ENCODE results near the gene NID2.
A peak's percentile ranks its signal among the peaks of the same experiment; 100 is the strongest.

Gene NID2

DNA sequence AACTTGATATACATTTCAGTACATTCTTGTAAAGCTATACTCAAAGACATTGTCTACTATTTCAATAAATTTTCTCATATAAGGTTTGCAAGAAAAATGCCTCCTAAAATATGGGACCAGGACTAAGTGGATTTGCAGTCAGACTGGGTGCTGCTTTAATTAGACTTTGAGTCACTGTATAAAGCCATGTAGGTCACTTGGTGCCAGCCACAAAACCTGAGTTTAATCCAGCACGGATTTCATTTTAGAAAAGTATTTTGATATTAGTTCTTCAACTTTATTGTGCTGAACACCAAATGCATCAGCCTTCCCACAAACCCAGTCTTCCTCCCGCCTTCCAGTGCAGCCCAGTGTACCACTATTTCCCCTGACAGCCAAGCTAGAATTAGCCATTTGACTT, 9.9 kb upstream of the NID2 start:
- H3K36me3 ChIP-seq (ENCODE audit: control insufficient read depth, insufficient read depth, low read length), result no peaks in the 10 kb centered on the region
- H3K27me3 ChIP-seq (ENCODE audit: control insufficient read depth, insufficient read depth, low read length), result no peaks in the 10 kb centered on the region
- no peaks in the 10 kb centered on the region for H3K9me3 ChIP-seq (ENCODE audit: control insufficient read depth, insufficient read depth, low read length)
- no peak overlapping the region for H3K9ac ChIP-seq (ENCODE audit: low read depth, low read length)
- no peaks in the 10 kb centered on the region for H3K4me1 ChIP-seq (ENCODE audit: control insufficient read depth, insufficient read depth, low read length)
- H3K4me3 ChIP-seq (ENCODE audit: low read depth, low read length), result no peak overlapping the region

DNA sequence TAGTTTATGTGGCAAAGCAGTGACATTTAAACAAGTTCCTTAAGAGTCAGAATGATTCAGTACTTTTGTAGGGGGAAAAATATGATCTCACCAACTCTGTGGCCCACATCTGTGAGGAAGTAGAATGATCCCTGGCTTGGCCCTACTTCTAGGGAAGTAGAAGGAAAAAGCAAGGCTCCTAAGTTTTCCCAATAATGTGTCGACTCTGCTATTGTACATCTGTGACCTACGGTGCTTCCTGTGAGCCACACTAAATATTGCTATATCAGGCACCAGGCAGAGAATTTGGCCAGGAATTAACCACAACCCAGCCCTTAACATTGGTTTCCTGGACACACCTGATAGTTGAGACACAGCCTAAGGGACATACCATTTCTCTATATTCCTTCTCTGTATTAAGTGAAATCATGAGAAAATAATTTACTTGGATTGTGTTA, 9.3 kb upstream of the NID2 start:
- no peaks in the 10 kb centered on the region for H3K36me3 ChIP-seq (ENCODE audit: control insufficient read depth, insufficient read depth, low read length)
- no peak overlapping the region for H3K4me3 ChIP-seq (ENCODE audit: low read depth, low read length)
- H3K9ac ChIP-seq (ENCODE audit: low read depth, low read length), result no peak overlapping the region
- no peaks in the 10 kb centered on the region for H3K9me3 ChIP-seq (ENCODE audit: control insufficient read depth, insufficient read depth, low read length)
- no peaks in the 10 kb centered on the region for H3K4me1 ChIP-seq (ENCODE audit: control insufficient read depth, insufficient read depth, low read length)
- H3K27me3 ChIP-seq (ENCODE audit: control insufficient read depth, insufficient read depth, low read length), result no peaks in the 10 kb centered on the region

DNA sequence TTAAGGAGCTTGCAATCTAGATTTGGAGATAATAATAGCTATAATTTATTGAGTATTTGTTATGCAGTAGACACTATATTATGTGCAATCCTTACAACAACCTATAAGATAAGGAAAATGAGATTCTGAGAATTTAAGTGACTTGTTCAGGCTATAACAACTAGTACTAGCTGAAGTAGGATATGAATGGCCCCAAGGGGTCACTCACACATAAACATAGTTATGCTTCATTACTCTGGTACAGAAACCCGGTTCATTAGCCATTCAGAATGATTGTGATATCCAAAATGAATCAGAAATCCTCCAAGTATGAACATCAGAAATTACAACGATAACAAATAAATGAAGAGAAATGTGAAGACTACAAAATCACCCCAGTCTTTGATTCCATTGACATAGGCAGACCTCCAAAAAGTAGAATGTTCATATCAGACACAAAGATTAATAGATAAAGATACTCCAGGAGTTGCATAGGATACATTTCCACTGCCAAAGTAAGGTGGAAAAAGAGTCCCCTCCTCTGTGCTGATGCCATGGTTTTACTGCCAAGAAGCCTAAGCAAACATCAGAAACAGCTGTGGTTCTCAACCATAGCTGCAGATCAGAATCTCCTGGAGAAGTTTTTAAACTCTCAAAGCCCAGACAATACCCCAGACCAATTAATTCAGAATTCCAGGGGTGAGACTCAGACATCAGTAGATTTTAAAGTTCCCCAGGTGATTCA, 8.6 kb upstream of the NID2 start:
- H3K9me3 ChIP-seq (ENCODE audit: control insufficient read depth, insufficient read depth, low read length), result no peaks in the 10 kb centered on the region
- no peak overlapping the region for H3K4me3 ChIP-seq (ENCODE audit: low read depth, low read length)
- peaks cover 2% of the 10 kb centered on the region for H3K27me3 ChIP-seq (ENCODE audit: control insufficient read depth, insufficient read depth, low read length)
- H3K9ac ChIP-seq (ENCODE audit: low read depth, low read length), result no peak overlapping the region
- H3K4me1 ChIP-seq (ENCODE audit: control insufficient read depth, insufficient read depth, low read length), result no peaks in the 10 kb centered on the region
- H3K36me3 ChIP-seq (ENCODE audit: control insufficient read depth, insufficient read depth, low read length), result no peaks in the 10 kb centered on the region

DNA sequence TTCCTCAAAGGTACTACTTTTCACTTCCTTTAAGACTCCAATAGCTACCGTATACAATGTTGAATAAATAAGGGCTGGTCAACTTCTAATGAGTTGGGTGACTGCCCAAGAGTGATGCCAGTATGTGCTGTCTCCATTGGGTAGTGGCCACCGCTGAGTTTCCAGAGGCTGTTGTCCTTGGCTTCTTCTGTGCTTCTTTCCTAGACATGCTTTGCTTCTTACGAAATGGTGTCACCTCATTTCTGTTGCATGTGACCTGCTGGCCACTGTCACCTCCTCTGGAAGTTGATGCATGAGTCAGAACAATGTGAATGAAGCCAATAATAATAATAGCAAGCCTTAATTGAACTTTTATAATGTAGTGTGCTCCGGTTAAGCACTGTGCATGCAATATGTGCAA, 7.5 kb upstream of the NID2 start:
- no peak overlapping the region for H3K4me3 ChIP-seq (ENCODE audit: low read depth, low read length)
- peaks cover 11% of the 10 kb centered on the region for H3K27me3 ChIP-seq (ENCODE audit: control insufficient read depth, insufficient read depth, low read length)
- H3K36me3 ChIP-seq (ENCODE audit: control insufficient read depth, insufficient read depth, low read length), result no peaks in the 10 kb centered on the region
- no peaks in the 10 kb centered on the region for H3K4me1 ChIP-seq (ENCODE audit: control insufficient read depth, insufficient read depth, low read length)
- no peak overlapping the region for H3K9ac ChIP-seq (ENCODE audit: low read depth, low read length)
- no peaks in the 10 kb centered on the region for H3K9me3 ChIP-seq (ENCODE audit: control insufficient read depth, insufficient read depth, low read length)

DNA sequence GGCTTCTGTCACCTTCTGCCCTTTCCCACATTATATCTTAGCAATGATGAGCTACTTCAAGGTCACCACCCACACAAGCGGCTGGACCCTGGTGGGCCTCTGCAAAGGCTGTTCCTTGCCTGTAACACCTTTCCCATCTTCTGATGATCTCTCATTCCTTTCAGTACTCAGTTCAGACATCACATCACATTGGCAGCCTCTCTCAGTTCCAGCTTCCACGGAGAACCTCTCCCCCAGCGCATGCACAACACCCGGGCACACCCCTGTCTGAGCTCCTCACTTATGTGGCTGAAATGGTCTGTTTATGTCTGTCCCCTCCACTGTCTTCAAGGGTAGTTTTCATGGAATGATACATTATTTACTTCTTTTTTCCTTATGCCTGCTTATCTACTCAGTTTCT, 6.5 kb upstream of the NID2 start:
- H3K27me3 ChIP-seq (ENCODE audit: control insufficient read depth, insufficient read depth, low read length), result peaks cover 21% of the 10 kb centered on the region
- no peak overlapping the region for H3K4me3 ChIP-seq (ENCODE audit: low read depth, low read length)
- H3K9ac ChIP-seq (ENCODE audit: low read depth, low read length), result no peak overlapping the region
- H3K9me3 ChIP-seq (ENCODE audit: control insufficient read depth, insufficient read depth, low read length), result no peaks in the 10 kb centered on the region
- no peaks in the 10 kb centered on the region for H3K4me1 ChIP-seq (ENCODE audit: control insufficient read depth, insufficient read depth, low read length)
- H3K36me3 ChIP-seq (ENCODE audit: control insufficient read depth, insufficient read depth, low read length), result no peaks in the 10 kb centered on the region

DNA sequence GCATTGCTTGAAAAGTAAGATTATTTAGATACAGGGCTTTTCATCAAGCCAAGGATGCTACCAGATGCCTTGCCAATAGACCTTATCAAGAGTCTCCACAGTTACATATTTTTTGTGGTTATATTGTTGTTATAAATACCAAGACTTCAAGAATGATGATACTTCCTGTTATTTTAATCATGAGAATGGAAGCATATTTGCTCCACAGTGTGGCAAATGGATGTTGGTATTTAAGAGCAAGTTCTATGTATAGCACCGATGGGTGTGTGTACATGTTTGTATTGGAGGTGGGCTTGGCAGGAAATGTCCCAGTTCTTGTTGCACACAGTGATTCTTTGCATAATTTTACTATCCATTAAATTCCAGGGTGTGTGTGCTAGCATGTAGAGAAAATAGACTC, 4.4 kb upstream of the NID2 start:
- H3K36me3 ChIP-seq (ENCODE audit: control insufficient read depth, insufficient read depth, low read length), result no peaks in the 10 kb centered on the region
- no peak overlapping the region for H3K4me3 ChIP-seq (ENCODE audit: low read depth, low read length)
- H3K4me1 ChIP-seq (ENCODE audit: control insufficient read depth, insufficient read depth, low read length), result no peaks in the 10 kb centered on the region
- H3K9ac ChIP-seq (ENCODE audit: low read depth, low read length), result no peak overlapping the region
- H3K27me3 ChIP-seq (ENCODE audit: control insufficient read depth, insufficient read depth, low read length), result peaks cover 33% of the 10 kb centered on the region
- no peaks in the 10 kb centered on the region for H3K9me3 ChIP-seq (ENCODE audit: control insufficient read depth, insufficient read depth, low read length)

DNA sequence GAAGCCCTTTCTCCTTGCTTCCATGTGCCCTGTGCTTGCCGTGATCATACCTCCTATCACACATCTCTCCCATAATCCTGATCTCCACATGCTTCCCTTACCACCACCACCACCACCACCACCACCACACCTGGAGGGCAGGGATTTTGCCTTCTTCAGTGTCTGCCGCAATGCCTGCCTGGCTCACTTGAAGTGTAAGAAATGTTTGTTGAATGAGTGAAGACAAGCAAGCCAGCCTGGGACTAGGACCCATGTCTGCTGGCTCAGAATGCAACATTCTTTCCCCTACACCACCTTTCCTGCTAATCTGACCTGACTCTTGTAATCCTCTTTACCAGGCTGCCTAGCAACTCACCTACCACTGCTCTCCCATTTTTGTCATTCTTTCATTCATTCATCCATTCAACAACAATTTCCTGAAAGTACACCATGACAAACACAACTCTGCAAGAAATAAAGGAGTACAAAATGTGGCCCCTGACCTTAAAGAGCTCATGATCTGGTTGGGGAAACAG, 3.5 kb upstream of the NID2 start:
- Histone ChIP-seq H3K27me3 (ENCODE audit: control insufficient read depth, insufficient read depth, low read length) (peaks cover 42% of the 10 kb centered on the region), H3K4me1 (ENCODE audit: control insufficient read depth, insufficient read depth, low read length) (no peaks in the 10 kb centered on the region), H3K9me3 (ENCODE audit: control insufficient read depth, insufficient read depth, low read length) (no peaks in the 10 kb centered on the region), H3K4me3 (ENCODE audit: low read depth, low read length) (no peak overlapping the region), H3K9ac (ENCODE audit: low read depth, low read length) (no peak overlapping the region), H3K36me3 (ENCODE audit: control insufficient read depth, insufficient read depth, low read length) (no peaks in the 10 kb centered on the region)

DNA sequence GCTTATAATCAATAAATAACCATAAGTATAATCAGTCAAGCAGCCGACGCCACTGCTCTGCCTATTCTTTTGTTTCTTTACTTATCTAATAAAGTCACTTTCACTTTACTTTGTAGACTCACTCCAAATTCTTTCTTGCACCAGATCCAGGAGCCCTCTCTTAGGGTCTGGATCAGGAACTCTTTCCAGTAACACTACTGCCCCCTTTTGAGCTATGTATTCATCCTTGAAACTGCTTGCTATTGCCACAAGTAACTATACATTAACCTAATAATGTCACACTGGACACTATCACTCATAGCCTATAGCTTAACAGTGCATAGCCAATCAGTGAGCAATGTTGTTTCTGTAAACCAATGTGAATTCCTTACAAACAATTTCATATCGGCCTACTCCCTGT, 2.8 kb upstream of the NID2 start:
- Histone ChIP-seq H3K9me3 (ENCODE audit: control insufficient read depth, insufficient read depth, low read length) (no peaks in the 10 kb centered on the region), H3K9ac (ENCODE audit: low read depth, low read length) (no peak overlapping the region), H3K27me3 (ENCODE audit: control insufficient read depth, insufficient read depth, low read length) (peaks cover 49% of the 10 kb centered on the region), H3K4me1 (ENCODE audit: control insufficient read depth, insufficient read depth, low read length) (no peaks in the 10 kb centered on the region), H3K4me3 (ENCODE audit: low read depth, low read length) (no peak overlapping the region), H3K36me3 (ENCODE audit: control insufficient read depth, insufficient read depth, low read length) (no peaks in the 10 kb centered on the region)

DNA sequence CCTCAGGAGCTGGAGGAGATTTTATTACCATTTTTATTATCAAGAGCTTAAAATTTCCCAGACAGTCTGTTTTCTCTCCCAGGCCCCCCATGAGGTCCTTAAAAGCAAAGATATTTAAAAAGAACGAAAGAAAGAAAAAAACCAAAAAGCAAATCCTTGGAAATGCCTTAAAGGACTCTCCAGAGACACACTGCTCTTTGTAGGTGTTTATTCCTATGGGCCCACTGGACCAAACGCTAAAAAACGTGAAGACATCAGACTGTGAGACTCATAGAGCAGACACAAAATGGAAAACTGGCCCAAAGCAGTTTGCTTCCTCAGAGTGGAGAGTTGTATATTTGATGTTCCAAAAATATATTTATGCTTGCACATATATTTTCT, 1.2 kb upstream of the NID2 start:
- peaks cover 58% of the 10 kb centered on the region for H3K27me3 ChIP-seq (ENCODE audit: control insufficient read depth, insufficient read depth, low read length)
- H3K4me1 ChIP-seq (ENCODE audit: control insufficient read depth, insufficient read depth, low read length), result no peaks in the 10 kb centered on the region
- H3K9ac ChIP-seq (ENCODE audit: low read depth, low read length), result peak overlapping the region; percentile 60
- H3K4me3 ChIP-seq (ENCODE audit: low read depth, low read length), result peak overlapping the region; percentile 87
- H3K9me3 ChIP-seq (ENCODE audit: control insufficient read depth, insufficient read depth, low read length), result no peaks in the 10 kb centered on the region
- no peaks in the 10 kb centered on the region for H3K36me3 ChIP-seq (ENCODE audit: control insufficient read depth, insufficient read depth, low read length)

DNA sequence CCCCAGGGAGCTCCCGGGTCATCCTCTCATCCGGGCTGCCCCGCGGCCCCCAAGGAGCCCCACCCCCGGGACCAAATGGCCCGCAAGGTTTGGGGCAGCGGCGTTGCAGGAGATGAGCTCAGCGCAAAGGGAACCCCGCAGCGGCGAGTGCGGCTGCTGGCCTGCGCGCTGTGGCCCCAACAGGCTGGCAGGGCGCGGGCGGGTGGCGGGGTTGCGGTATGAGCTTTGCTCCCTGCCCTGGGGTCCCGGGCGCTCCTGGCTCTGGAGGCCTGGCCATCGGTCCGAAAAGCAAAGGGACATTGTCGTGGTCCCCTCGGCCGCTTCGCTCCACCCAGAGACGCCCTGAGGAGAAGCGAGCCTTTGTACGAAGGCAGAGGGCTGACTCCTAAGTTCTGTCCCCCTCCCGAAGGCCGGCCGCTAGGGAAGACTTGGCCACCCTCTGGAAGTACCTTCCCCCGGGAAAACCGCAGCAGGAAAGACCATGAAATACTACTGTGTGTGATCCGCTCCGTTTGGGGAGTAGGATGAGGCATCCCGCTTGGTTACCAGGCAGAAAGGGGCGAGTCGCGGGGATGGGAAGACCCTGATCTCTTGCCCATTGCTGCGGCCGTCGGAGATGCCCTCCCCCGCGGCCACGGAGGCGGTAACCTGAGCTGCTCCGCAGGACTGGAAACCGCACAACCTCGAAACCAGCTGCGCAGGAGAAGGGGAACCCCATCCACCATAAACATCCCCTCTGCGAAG, 620 bp upstream of the NID2 start:
- no peaks in the 10 kb centered on the region for H3K4me1 ChIP-seq (ENCODE audit: control insufficient read depth, insufficient read depth, low read length)

DNA sequence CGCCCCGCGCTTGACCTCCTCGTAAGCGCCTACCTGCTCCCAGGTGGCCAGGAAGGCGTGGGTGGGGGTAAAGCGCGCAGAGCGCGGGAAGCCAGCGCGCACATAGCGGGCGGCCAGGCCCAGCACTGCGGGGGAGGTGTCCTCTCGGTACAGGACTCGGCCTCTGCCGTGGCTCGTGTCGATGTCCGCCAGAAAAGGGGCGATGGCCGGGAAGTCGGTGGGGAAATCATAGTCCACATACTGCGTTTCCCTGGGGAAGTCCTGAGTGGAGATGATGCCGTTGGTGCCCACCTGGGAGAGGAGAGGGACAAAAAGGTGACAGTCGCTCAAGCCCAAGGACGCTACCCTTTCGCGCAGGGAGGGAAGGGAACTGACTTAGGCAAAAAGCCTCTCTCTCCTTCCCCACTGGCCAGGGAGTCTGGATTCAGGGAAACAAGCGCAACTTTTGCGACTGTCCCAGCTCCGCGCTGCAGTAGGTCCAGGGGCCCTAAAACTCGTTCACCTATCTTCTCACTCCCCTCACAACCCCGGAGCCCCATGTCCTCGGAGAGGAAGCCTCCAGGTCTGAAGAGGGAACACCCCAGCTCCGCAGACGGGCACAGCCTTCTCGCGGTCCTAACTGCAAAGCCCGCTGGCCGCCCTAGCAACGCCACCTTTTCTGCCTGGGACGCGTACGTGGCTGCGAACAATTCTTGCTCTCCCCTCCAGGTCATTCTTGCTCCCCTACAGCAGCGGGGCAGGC, 815 bp downstream of the NID2 start:
- no peaks in the 10 kb centered on the region for H3K4me1 ChIP-seq (ENCODE audit: control insufficient read depth, insufficient read depth, low read length)
- H3K9me3 ChIP-seq (ENCODE audit: control insufficient read depth, insufficient read depth, low read length), result no peaks in the 10 kb centered on the region
- peak overlapping the region; percentile 87 for H3K4me3 ChIP-seq (ENCODE audit: low read depth, low read length)
- H3K27me3 ChIP-seq (ENCODE audit: control insufficient read depth, insufficient read depth, low read length), result peaks cover 63% of the 10 kb centered on the region
- no peaks in the 10 kb centered on the region for H3K36me3 ChIP-seq (ENCODE audit: control insufficient read depth, insufficient read depth, low read length)
- H3K9ac ChIP-seq (ENCODE audit: low read depth, low read length), result peak overlapping the region; percentile 71

More for the DNA sequence above, 620 bp upstream of the NID2 start:
- H3K9ac ChIP-seq (ENCODE audit: low read depth, low read length), result peak overlapping the region; percentile 60
- H3K4me3 ChIP-seq (ENCODE audit: low read depth, low read length), result peak overlapping the region; percentile 87
- H3K36me3 ChIP-seq (ENCODE audit: control insufficient read depth, insufficient read depth, low read length), result no peaks in the 10 kb centered on the region
- H3K9me3 ChIP-seq (ENCODE audit: control insufficient read depth, insufficient read depth, low read length), result no peaks in the 10 kb centered on the region
- peaks cover 60% of the 10 kb centered on the region for H3K27me3 ChIP-seq (ENCODE audit: control insufficient read depth, insufficient read depth, low read length)
